ENCODE measurements around the gene TM4SF18.

TM4SF18 gene

DNA sequence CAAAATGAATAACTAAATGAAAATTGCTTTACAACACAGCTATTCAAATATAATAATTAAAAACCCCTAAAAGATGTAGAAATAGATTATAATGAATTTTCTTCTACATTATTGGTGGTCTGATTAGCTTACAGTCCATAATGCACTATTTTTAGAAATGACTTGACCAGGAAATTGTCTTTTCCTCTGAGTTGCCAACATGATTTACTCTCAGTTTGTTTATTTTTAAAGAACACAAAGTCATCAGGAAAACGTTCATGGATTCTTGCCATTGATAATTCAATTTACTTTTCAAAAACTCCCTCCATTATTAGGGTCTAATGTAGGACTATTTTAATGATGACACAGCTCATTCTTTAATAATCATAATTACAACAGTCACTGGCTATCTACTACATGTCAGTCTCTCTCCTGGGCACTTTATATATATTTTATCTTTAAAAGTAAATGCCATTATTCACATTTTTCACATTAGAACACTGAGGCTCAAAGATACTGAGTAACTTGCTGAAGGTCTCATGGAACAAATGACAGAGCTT, 1.1 kb downstream of the TM4SF18 start:
- ATAC-seq (replicated peaks; ENCODE audit: extremely low read depth, poor library complexity, severe bottlenecking) = no peak
- Mint-ChIP-seq H3K27me3 (peaks cover 7% of the 10 kb centered on the region), H3K9me3 (no peaks in the 10 kb centered on the region), H3K4me1 (no peaks in the 10 kb centered on the region), H3K27ac (ENCODE audit: low read depth) (no peak overlapping the region), H3K36me3 (ENCODE audit: insufficient read depth) (no peaks in the 10 kb centered on the region), H3K4me3 (no peak overlapping the region)
- DNase-seq (ENCODE audit: low spot score in 2 of 2) = no peak

- H3K27me3 Mint-ChIP-seq = peaks cover 7% of the 10 kb centered on the region
- no peak for ATAC-seq (replicated peaks; ENCODE audit: extremely low read depth, poor library complexity, severe bottlenecking)
These were observed 2.0 kb downstream of the TM4SF18 start for GRCh38 chr3:149331396-149331795.

DNA sequence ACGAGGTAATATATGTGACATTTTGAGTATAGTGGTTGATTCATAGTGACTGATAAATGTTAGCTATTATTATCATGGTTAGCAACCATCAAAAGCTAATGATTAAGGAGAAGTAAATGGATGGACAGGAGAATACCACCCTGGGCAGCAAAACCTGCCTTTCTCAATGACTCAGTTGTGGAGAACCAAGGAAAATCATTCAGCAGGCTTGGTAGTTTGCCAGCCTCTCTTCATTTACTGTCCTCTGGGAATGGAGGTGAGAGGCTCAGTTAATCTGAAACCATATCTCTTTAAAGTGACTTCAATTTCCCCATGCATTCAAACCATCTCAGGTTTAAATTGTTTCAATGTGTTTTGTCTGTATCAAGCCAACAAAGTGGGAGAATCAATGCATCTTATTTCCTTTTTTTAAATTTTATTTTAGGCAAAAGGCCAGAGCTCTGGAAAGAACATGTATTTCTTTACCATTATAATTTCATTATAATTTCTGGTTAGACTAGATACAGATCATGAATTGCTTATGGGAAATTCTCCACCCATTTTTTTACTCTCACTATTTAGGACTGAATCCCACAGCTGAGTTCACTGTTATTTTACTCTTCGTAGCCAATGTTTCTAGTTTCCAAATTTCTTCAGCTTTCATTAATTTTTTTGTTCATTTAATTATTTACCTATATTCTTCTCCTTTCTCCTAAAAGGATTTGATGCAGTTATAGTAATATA, 2.7 kb downstream of the TM4SF18 start:
- H3K36me3 Mint-ChIP-seq (ENCODE audit: insufficient read depth) = no peaks in the 10 kb centered on the region
- H3K27me3 Mint-ChIP-seq = peaks cover 7% of the 10 kb centered on the region
- no peak overlapping the region for H3K27ac Mint-ChIP-seq (ENCODE audit: low read depth)
- no peaks in the 10 kb centered on the region for H3K4me1 Mint-ChIP-seq
- no peak for ATAC-seq (replicated peaks; ENCODE audit: extremely low read depth, poor library complexity, severe bottlenecking)
- no peak overlapping the region for H3K4me3 Mint-ChIP-seq
- no peaks in the 10 kb centered on the region for H3K9me3 Mint-ChIP-seq
- no peak for DNase-seq (ENCODE audit: low spot score in 2 of 2)

More at GRCh38 chr3:149331396-149331795, 2.0 kb downstream of the TM4SF18 start:
- no peak overlapping the region for H3K27ac Mint-ChIP-seq (ENCODE audit: low read depth)
- no peaks in the 10 kb centered on the region for H3K9me3 Mint-ChIP-seq
- no peaks in the 10 kb centered on the region for H3K36me3 Mint-ChIP-seq (ENCODE audit: insufficient read depth)
- no peak for DNase-seq (ENCODE audit: low spot score in 2 of 2)
- H3K4me3 Mint-ChIP-seq = no peak overlapping the region
- H3K4me1 Mint-ChIP-seq = no peaks in the 10 kb centered on the region

- H3K4me1 Mint-ChIP-seq = no peaks in the 10 kb centered on the region
- ATAC-seq (replicated peaks; ENCODE audit: extremely low read depth, poor library complexity, severe bottlenecking) = no peak
- H3K9me3 Mint-ChIP-seq = no peaks in the 10 kb centered on the region
- DNase-seq (ENCODE audit: low spot score in 2 of 2) = no peak
- H3K27ac Mint-ChIP-seq (ENCODE audit: low read depth) = no peak overlapping the region
- H3K36me3 Mint-ChIP-seq (ENCODE audit: insufficient read depth) = no peaks in the 10 kb centered on the region
- H3K27me3 Mint-ChIP-seq = peaks cover 10% of the 10 kb centered on the region
- no peak overlapping the region for H3K4me3 Mint-ChIP-seq
These were observed 6.3 kb downstream of the TM4SF18 start for GRCh38 chr3:149327156-149327555.

DNA sequence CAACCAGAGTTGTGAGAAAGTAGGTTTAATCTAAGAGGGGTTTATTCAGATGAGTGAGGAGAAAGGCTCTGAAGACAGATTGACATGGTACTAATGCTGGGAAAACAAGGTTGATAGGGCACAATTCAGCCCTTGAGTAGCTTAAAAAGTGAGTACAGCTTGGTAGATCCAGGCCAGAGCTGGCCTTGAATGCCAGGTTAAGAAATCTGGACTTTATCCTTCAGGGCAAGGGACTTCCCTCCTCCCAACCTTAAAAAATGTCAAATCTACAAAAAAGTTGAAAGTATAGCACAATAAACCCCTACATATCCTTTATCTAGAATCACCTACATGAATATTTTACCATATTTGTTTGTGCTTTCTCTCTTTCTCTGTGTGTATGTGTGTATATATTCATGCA, 7.9 kb downstream of the TM4SF18 start:
- no peaks in the 10 kb centered on the region for H3K36me3 Mint-ChIP-seq (ENCODE audit: insufficient read depth)
- no peaks in the 10 kb centered on the region for H3K4me1 Mint-ChIP-seq

GRCh38 chr3:149324332-149324731, 9.1 kb downstream of the TM4SF18 start:
- H3K27me3 Mint-ChIP-seq = peaks cover 10% of the 10 kb centered on the region
- no peaks in the 10 kb centered on the region for H3K36me3 Mint-ChIP-seq (ENCODE audit: insufficient read depth)
- no peaks in the 10 kb centered on the region for H3K4me1 Mint-ChIP-seq
- ATAC-seq (replicated peaks; ENCODE audit: extremely low read depth, poor library complexity, severe bottlenecking) (no peak), DNase-seq (ENCODE audit: low spot score in 2 of 2) (no peak)
- no peak overlapping the region for H3K4me3 Mint-ChIP-seq
- H3K27ac Mint-ChIP-seq (ENCODE audit: low read depth) = no peak overlapping the region
- H3K9me3 Mint-ChIP-seq = no peaks in the 10 kb centered on the region

More for the DNA sequence above, 7.9 kb downstream of the TM4SF18 start:
- DNase-seq (ENCODE audit: low spot score in 2 of 2) = no peak
- ATAC-seq (replicated peaks; ENCODE audit: extremely low read depth, poor library complexity, severe bottlenecking) = no peak
- Mint-ChIP-seq H3K27me3 (peaks cover 10% of the 10 kb centered on the region), H3K27ac (ENCODE audit: low read depth) (no peak overlapping the region), H3K9me3 (no peaks in the 10 kb centered on the region), H3K4me3 (no peak overlapping the region)

GRCh38 chr3:149321640-149322039, 11.8 kb downstream of the TM4SF18 start:
- Mint-ChIP-seq H3K27me3 (peaks cover 18% of the 10 kb centered on the region), H3K4me3 (no peak overlapping the region), H3K9me3 (no peaks in the 10 kb centered on the region), H3K4me1 (no peaks in the 10 kb centered on the region), H3K36me3 (ENCODE audit: insufficient read depth) (no peaks in the 10 kb centered on the region), H3K27ac (ENCODE audit: low read depth) (no peak overlapping the region)
- DNase-seq (ENCODE audit: low spot score in 2 of 2) = no peak
- ATAC-seq (replicated peaks; ENCODE audit: extremely low read depth, poor library complexity, severe bottlenecking) = no peak

DNA sequence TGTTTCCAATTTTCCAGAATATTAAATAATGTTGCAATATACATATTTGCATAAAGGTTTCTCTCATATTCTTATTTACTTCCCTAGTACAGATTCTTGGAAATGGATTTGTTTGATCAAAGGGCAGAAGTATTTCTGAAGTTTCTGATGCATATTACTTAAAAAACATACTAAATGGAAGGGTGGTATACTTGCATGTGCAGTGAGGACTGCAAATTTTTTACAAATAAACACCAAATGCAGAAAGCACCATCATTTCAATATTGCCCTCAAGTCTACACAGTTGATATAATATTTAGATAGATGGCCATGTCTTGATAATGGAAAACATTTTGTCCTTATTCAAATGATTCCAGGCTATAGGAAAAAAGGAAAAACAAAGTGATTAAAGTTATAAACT, 12.3 kb downstream of the TM4SF18 start:
- no peak for DNase-seq (ENCODE audit: low spot score in 2 of 2)
- Mint-ChIP-seq H3K4me3 (no peak overlapping the region), H3K36me3 (ENCODE audit: insufficient read depth) (no peaks in the 10 kb centered on the region), H3K27ac (ENCODE audit: low read depth) (no peak overlapping the region), H3K27me3 (peaks cover 23% of the 10 kb centered on the region), H3K4me1 (no peaks in the 10 kb centered on the region), H3K9me3 (no peaks in the 10 kb centered on the region)
- ATAC-seq (replicated peaks; ENCODE audit: extremely low read depth, poor library complexity, severe bottlenecking) = no peak

DNA sequence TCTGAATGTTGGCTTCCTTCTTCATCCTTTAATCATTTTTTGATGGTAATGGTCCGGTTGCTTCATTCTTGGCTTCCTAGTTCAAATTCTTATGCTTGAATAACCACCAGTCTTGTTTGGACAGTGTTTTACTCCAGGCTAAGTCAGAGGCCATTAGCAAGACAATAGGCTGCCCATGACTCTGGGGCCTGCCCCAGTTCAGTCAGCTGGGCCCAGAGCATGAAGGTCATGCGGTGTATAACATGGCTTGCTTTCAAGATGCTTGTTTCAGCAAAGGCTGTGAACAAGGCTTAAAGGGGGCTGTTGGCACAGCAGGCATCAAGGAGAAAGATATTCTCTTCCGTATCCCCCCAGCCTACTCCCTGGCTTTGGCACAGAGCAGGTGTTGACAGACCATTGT, 13.7 kb downstream of the TM4SF18 start:
- Mint-ChIP-seq H3K4me3 (no peak overlapping the region), H3K4me1 (no peaks in the 10 kb centered on the region), H3K36me3 (ENCODE audit: insufficient read depth) (no peaks in the 10 kb centered on the region), H3K27me3 (peaks cover 22% of the 10 kb centered on the region), H3K27ac (ENCODE audit: low read depth) (no peak overlapping the region), H3K9me3 (no peaks in the 10 kb centered on the region)
- DNase-seq (ENCODE audit: low spot score in 2 of 2) (no peak), ATAC-seq (replicated peaks; ENCODE audit: extremely low read depth, poor library complexity, severe bottlenecking) (no peak)

DNA sequence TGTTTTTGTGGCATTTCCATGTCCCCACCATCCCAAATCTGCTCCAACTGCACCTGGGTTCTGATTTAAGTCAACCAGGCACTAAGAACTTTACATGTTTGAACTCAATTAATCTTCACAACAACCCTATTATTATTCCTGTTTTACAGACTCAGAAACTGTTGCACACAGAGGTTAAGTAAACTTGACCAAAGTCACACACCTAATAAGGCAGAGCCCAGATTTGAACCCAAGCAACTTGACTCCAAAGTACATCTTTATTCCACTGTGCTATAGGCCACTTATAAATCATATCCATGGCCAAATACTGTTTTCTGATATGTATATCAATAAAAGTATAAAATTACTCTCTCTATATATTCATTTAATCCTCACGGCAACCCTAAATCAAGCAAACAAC, 16.4 kb downstream of the TM4SF18 start:
- H3K4me1 Mint-ChIP-seq = no peaks in the 10 kb centered on the region
- DNase-seq (ENCODE audit: low spot score in 2 of 2) (no peak), ATAC-seq (replicated peaks; ENCODE audit: extremely low read depth, poor library complexity, severe bottlenecking) (no peak)
- no peaks in the 10 kb centered on the region for H3K36me3 Mint-ChIP-seq (ENCODE audit: insufficient read depth)
- H3K9me3 Mint-ChIP-seq = no peaks in the 10 kb centered on the region
- H3K27ac Mint-ChIP-seq (ENCODE audit: low read depth) = no peak overlapping the region
- no peak overlapping the region for H3K4me3 Mint-ChIP-seq
- peaks cover 44% of the 10 kb centered on the region for H3K27me3 Mint-ChIP-seq

GRCh38 chr3:149316437-149316836, 17.0 kb downstream of the TM4SF18 start:
- Mint-ChIP-seq H3K27ac (ENCODE audit: low read depth) (no peak overlapping the region), H3K36me3 (ENCODE audit: insufficient read depth) (no peaks in the 10 kb centered on the region), H3K27me3 (peaks cover 50% of the 10 kb centered on the region), H3K9me3 (no peaks in the 10 kb centered on the region), H3K4me3 (no peak overlapping the region), H3K4me1 (no peaks in the 10 kb centered on the region)
- DNase-seq (ENCODE audit: low spot score in 2 of 2) = no peak
- ATAC-seq (replicated peaks; ENCODE audit: extremely low read depth, poor library complexity, severe bottlenecking) = no peak

- H3K27ac Mint-ChIP-seq (ENCODE audit: low read depth) = no peak overlapping the region
- DNase-seq (ENCODE audit: low spot score in 2 of 2) (no peak), ATAC-seq (replicated peaks; ENCODE audit: extremely low read depth, poor library complexity, severe bottlenecking) (no peak)
- H3K4me1 Mint-ChIP-seq = no peaks in the 10 kb centered on the region
- H3K4me3 Mint-ChIP-seq = no peak overlapping the region
- no peaks in the 10 kb centered on the region for H3K36me3 Mint-ChIP-seq (ENCODE audit: insufficient read depth)
- peaks cover 57% of the 10 kb centered on the region for H3K27me3 Mint-ChIP-seq
- no peaks in the 10 kb centered on the region for H3K9me3 Mint-ChIP-seq
These were observed 17.7 kb downstream of the TM4SF18 start for GRCh38 chr3:149315694-149316093.

- no peaks in the 10 kb centered on the region for H3K36me3 Mint-ChIP-seq (ENCODE audit: insufficient read depth)
- DNase-seq (ENCODE audit: low spot score in 2 of 2) (no peak), ATAC-seq (replicated peaks; ENCODE audit: extremely low read depth, poor library complexity, severe bottlenecking) (no peak)
- peaks cover 64% of the 10 kb centered on the region for H3K27me3 Mint-ChIP-seq
- H3K9me3 Mint-ChIP-seq = no peaks in the 10 kb centered on the region
- no peaks in the 10 kb centered on the region for H3K4me1 Mint-ChIP-seq
- H3K4me3 Mint-ChIP-seq = no peak overlapping the region
- no peak overlapping the region for H3K27ac Mint-ChIP-seq (ENCODE audit: low read depth)
These were observed 18.4 kb downstream of the TM4SF18 start for GRCh38 chr3:149314807-149315578.
